Stimulated activated CD8-positive, alpha-beta memory T cell treated with anti-CD3 and anti-CD28 coated beads, Interleukin-4, amount 100 ng/mL, for 1 hour (primary cell): ENCODE measurements around the gene NUBPL.
"Not testable (repeated sequence)": the region's sequence is repeated elsewhere in the genome, so short reads cannot be mapped to it uniquely, and the experiment has no call there.

Source experiments
- DNase-seq, 2 donors: peaks; one replicate each; pipeline ENCODE4 v3.0.0-alpha.2; 2020; ENCODE audit warnings: low read depth in 2 of 2, low spot score in 1 of 2

NUBPL gene

GRCh38 chr14:31727797-31728196, 166.6 kb downstream of the NUBPL start:
- DNase-seq, result no peak

- DNase-seq, result no peak
These were observed 179.5 kb downstream of the NUBPL start for GRCh38 chr14:31740688-31741087.

GRCh38 chr14:31745741-31746140, 184.5 kb downstream of the NUBPL start:
- no peak for DNase-seq

GRCh38 chr14:31746326-31746725, 185.1 kb downstream of the NUBPL start:
- no peak for DNase-seq

GRCh38 chr14:31749275-31749674, 188.1 kb downstream of the NUBPL start:
- no peak for DNase-seq

- DNase-seq, result not testable (repeated sequence)
These were observed 189.8 kb downstream of the NUBPL start for GRCh38 chr14:31751047-31751446.

- no peak for DNase-seq
These were observed 191.9 kb downstream of the NUBPL start for GRCh38 chr14:31752867-31753661.

- no peak for DNase-seq
These were observed 197.7 kb downstream of the NUBPL start for GRCh38 chr14:31758941-31759340.

- no peak for DNase-seq
These were observed 199.1 kb downstream of the NUBPL start for GRCh38 chr14:31760277-31760676.

GRCh38 chr14:31761325-31761724, 200.1 kb downstream of the NUBPL start:
- DNase-seq, result no peak

- DNase-seq, result no peak
These were observed 201.8 kb downstream of the NUBPL start for GRCh38 chr14:31763041-31763440.

GRCh38 chr14:31766315-31766892, 205.2 kb downstream of the NUBPL start:
- no peak for DNase-seq

GRCh38 chr14:31768355-31768754, 207.2 kb downstream of the NUBPL start:
- no peak for DNase-seq

GRCh38 chr14:31770271-31770670, 209.1 kb downstream of the NUBPL start:
- no peak for DNase-seq

GRCh38 chr14:31774567-31774966, 213.4 kb downstream of the NUBPL start:
- no peak for DNase-seq

- DNase-seq, result no peak
These were observed 216.1 kb downstream of the NUBPL start for GRCh38 chr14:31777312-31777711.

- no peak for DNase-seq
These were observed 220.4 kb downstream of the NUBPL start for GRCh38 chr14:31781578-31781977.

GRCh38 chr14:31785574-31785973, 224.4 kb downstream of the NUBPL start:
- no peak for DNase-seq

- DNase-seq, result no peak
These were observed 226.2 kb downstream of the NUBPL start for GRCh38 chr14:31787377-31787776.

- DNase-seq, result no peak
These were observed 227.1 kb downstream of the NUBPL start for GRCh38 chr14:31788340-31788739.

GRCh38 chr14:31792726-31793125, 231.5 kb downstream of the NUBPL start:
- no peak for DNase-seq

- not testable (repeated sequence) for DNase-seq
These were observed 236.7 kb downstream of the NUBPL start for GRCh38 chr14:31797946-31798345.

- DNase-seq, result no peak
These were observed 241.6 kb downstream of the NUBPL start for GRCh38 chr14:31802838-31803237.
